T-helper 2 cell treated with Interferon-gamma antibody and Interleukin-4, amounts not matched to agents 5 μg/mL and 100 μg/mL, for 36 hours (primary cell): ENCODE results near the gene NEK9.

Source experiments
- DNase-seq: peaks from one replicate; pipeline ENCODE4 v3.0.0; 2021; ENCODE audit warnings: low spot score
- H3K27ac Mint-ChIP-seq: one replicate; pipeline ENCODE4 v1.8.0; 2021; ENCODE audit warnings: mild to moderate bottlenecking, mixed read lengths
- H3K27me3 Mint-ChIP-seq: one replicate; pipeline ENCODE4 v1.8.0; 2021; ENCODE audit warnings: low read depth, mixed read lengths
- H3K36me3 Mint-ChIP-seq: one replicate; pipeline ENCODE4 v1.8.0; 2021; ENCODE audit warnings: low read depth, mixed read lengths
- H3K4me1 Mint-ChIP-seq: one replicate; pipeline ENCODE4 v1.8.0; 2021; ENCODE audit warnings: low read depth, mixed read lengths
- H3K4me3 Mint-ChIP-seq: one replicate; pipeline ENCODE4 v1.8.0; 2022; ENCODE audit warnings: mild to moderate bottlenecking, moderate library complexity, mixed read lengths
- H3K9me3 Mint-ChIP-seq: one replicate; pipeline ENCODE4 v1.8.0; 2021; ENCODE audit warnings: mixed read lengths

NEK9 gene

DNA sequence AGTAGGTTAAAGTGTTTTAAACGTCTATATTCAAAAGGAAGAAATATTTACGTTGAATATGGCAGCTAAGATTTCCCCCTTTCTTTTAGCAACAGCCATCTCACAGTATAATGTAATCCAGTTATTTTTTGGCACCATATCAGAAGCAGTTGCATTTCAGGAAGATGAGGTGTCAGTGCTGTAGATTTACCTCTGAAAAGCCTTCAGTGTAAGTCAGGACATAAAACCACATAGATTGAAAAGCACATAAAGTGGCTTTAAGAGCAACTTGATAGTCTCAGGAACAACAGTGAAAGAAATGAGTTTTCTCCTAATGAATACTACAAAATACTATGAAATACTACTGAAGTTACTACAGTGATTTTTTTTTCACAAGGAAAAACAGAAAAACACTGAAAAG is 82.5 kb downstream of the NEK9 start:
- Mint-ChIP-seq H3K36me3 (peaks cover 23% of the 10 kb centered on the region), H3K4me3 (no peak overlapping the region), H3K4me1 (peaks cover 32% of the 10 kb centered on the region)

GRCh38 chr14:75042035-75042434 is 84.8 kb downstream of the NEK9 start:
- no peak for DNase-seq
- peaks cover 22% of the 10 kb centered on the region for H3K4me1 Mint-ChIP-seq
- no peak overlapping the region for H3K27ac Mint-ChIP-seq
- H3K9me3 Mint-ChIP-seq = no peaks in the 10 kb centered on the region
- peaks cover 24% of the 10 kb centered on the region for H3K36me3 Mint-ChIP-seq
- H3K4me3 Mint-ChIP-seq = no peak overlapping the region
- H3K27me3 Mint-ChIP-seq = no peaks in the 10 kb centered on the region

More for the DNA sequence above, 82.5 kb downstream of the NEK9 start:
- Mint-ChIP-seq H3K27ac (no peak overlapping the region), H3K9me3 (no peaks in the 10 kb centered on the region), H3K27me3 (no peaks in the 10 kb centered on the region)
- DNase-seq = no peak

- no peaks in the 10 kb centered on the region for H3K27me3 Mint-ChIP-seq
- H3K36me3 Mint-ChIP-seq = peaks cover 26% of the 10 kb centered on the region
- no peak overlapping the region for H3K4me3 Mint-ChIP-seq
- no peaks in the 10 kb centered on the region for H3K9me3 Mint-ChIP-seq
- peaks cover 19% of the 10 kb centered on the region for H3K4me1 Mint-ChIP-seq
- no peak overlapping the region for H3K27ac Mint-ChIP-seq
- no peak for DNase-seq
Observed at GRCh38 chr14:75041613-75042012, 85.2 kb downstream of the NEK9 start.

DNA sequence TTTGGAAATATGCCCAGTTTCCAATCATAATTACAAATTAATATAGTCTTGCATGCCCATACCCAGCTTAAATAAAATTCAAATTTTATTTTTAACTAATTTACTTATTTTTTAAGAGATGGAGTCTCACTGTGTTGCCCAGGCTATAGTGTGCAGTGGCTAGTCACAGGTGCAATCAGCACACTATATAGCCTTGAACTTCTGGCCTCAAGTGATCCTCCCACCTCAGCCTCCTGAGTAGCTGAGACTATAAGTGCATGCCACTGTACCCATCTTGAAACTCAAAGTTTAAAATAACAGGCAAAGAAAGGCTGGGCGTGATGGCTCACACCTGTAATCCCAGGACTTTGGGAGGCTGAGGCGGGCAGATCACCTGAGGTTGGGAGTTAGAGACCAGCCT is 85.9 kb downstream of the NEK9 start:
- H3K36me3 Mint-ChIP-seq = peaks cover 27% of the 10 kb centered on the region
- no peak overlapping the region for H3K27ac Mint-ChIP-seq

DNA sequence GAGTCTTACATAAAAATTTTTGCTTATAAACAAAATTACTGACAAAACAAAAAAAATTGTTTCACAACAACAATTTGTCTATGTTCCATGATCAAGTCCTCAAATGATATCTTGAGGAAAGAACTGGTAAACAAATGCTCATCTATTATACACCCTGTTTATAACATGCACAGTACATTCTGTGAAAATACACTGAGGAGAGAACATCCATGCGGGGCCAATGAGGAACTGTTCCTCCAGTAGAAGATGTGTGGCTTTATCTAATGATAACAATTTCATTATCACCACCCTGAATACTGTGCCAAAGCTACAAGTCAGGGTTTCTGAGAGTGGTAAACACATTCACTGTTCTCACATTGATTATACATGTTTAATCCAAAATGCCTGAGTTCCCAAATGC is 86.3 kb downstream of the NEK9 start:
- Mint-ChIP-seq H3K27me3 (no peaks in the 10 kb centered on the region), H3K36me3 (peaks cover 30% of the 10 kb centered on the region), H3K4me3 (no peak overlapping the region)

More for the DNA sequence above, 85.9 kb downstream of the NEK9 start:
- H3K4me1 Mint-ChIP-seq = peaks cover 15% of the 10 kb centered on the region
- DNase-seq = no peak
- H3K4me3 Mint-ChIP-seq = no peak overlapping the region
- H3K27me3 Mint-ChIP-seq = no peaks in the 10 kb centered on the region
- H3K9me3 Mint-ChIP-seq = no peaks in the 10 kb centered on the region

GRCh38 chr14:75032939-75033338 is 93.9 kb downstream of the NEK9 start:
- Mint-ChIP-seq H3K27me3 (no peaks in the 10 kb centered on the region), H3K9me3 (no peaks in the 10 kb centered on the region), H3K27ac (no peak overlapping the region), H3K36me3 (peaks cover 39% of the 10 kb centered on the region), H3K4me3 (no peak overlapping the region), H3K4me1 (no peaks in the 10 kb centered on the region)
- no peak for DNase-seq

More for the DNA sequence above, 86.3 kb downstream of the NEK9 start:
- DNase-seq = no peak
- Mint-ChIP-seq H3K27ac (no peak overlapping the region), H3K4me1 (peaks cover 13% of the 10 kb centered on the region), H3K9me3 (no peaks in the 10 kb centered on the region)

GRCh38 chr14:75030147-75030546 is 96.7 kb downstream of the NEK9 start:
- DNase-seq = no peak
- H3K36me3 Mint-ChIP-seq = peaks cover 30% of the 10 kb centered on the region
- H3K27ac Mint-ChIP-seq = no peak overlapping the region
- no peaks in the 10 kb centered on the region for H3K9me3 Mint-ChIP-seq
- H3K27me3 Mint-ChIP-seq = no peaks in the 10 kb centered on the region
- H3K4me3 Mint-ChIP-seq = no peak overlapping the region
- no peaks in the 10 kb centered on the region for H3K4me1 Mint-ChIP-seq
